Body of pancreas (tissue), 4 donors: ENCODE measurements around the gene AURKAIP1.

Source experiments
- POLR2A ChIP-seq, 3 donors: fragments of 450-650 bp; IDR thresholded peaks; one replicate each; pipeline ENCODE4 v1.6.1; 2016; ENCODE audit warnings: antibody characterized with exemption in 3 of 3, mild to moderate bottlenecking in 2 of 3
- TF ChIP-seq, protein P1 (sequence below), 7 experiments: fragments of 450-650 bp in 4 of 7; fragments of 200-600 bp in 3 of 7; sonication (generic) in 3 of 7; IDR thresholded peaks; one replicate each; pipeline ENCODE4 v1.5.1; 2016 to 2019; ENCODE audit warnings: antibody characterized with exemption in 7 of 7

DNA sequence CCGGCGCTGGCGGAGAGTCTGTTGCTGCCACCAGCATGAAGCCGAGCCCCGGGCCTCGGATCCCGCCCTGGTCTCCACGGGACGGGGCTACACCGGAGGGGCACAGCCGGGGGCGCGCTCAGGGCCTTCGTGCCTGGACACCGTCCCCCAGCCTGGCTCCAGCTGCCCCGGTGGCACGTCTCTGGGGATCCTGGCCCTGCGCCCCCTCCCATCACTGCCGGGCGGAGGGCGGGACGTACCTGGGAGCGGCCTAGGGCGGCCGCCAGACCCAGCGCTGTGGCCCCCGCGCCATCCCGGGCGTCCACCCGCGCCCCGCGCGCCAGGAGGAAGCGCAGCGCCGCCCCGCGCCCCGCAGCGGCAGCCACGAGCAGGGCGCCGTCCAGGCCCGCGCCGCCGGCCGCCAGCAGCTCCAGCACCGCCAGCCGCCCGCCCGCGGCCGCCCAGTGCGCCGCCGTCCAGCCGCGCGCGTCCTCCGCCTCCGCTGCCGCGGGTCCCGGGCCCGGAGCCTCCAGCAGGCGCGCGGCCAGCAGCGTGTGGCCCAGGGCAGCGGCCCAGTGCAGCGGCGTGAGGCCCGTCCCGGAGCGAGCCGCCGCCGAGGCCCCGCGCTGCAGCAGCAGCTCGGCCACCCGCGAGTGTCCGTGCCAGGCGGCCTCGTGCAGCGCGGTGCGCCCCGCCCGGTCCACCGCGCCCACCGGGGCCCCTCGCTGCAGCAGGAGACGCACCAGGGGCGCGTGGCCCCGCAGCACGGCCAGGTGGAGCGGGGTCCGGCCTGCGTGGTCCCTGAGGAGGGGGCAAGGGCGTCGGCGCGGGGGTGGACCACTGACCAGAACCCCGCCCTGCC is 45.0 kb upstream of the AURKAIP1 start:
- TF ChIP-seq, protein P1, sequence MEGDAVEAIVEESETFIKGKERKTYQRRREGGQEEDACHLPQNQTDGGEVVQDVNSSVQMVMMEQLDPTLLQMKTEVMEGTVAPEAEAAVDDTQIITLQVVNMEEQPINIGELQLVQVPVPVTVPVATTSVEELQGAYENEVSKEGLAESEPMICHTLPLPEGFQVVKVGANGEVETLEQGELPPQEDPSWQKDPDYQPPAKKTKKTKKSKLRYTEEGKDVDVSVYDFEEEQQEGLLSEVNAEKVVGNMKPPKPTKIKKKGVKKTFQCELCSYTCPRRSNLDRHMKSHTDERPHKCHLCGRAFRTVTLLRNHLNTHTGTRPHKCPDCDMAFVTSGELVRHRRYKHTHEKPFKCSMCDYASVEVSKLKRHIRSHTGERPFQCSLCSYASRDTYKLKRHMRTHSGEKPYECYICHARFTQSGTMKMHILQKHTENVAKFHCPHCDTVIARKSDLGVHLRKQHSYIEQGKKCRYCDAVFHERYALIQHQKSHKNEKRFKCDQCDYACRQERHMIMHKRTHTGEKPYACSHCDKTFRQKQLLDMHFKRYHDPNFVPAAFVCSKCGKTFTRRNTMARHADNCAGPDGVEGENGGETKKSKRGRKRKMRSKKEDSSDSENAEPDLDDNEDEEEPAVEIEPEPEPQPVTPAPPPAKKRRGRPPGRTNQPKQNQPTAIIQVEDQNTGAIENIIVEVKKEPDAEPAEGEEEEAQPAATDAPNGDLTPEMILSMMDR (IDR thresholded peaks at IDR 0.05): peak in 2 of 7 experiments; percentile 39 to 48
- TF ChIP-seq POLR2A (IDR thresholded peaks at IDR 0.05): peak in 1 of 3 donors; percentile 27
